ENCODE results near the gene UBE2V1. TPM values are rescaled to one million over a fixed set of nuclear protein-coding genes. Genes with fewer than 3 reads are reported as not detected.
"Not testable (repeated sequence)": the region's sequence is repeated elsewhere in the genome, so short reads cannot be mapped to it uniquely, and the experiment has no call there.

The UBE2V1 gene
- total RNA-seq, 1 donor from 2014 or later: 93.4 TPM

DNA sequence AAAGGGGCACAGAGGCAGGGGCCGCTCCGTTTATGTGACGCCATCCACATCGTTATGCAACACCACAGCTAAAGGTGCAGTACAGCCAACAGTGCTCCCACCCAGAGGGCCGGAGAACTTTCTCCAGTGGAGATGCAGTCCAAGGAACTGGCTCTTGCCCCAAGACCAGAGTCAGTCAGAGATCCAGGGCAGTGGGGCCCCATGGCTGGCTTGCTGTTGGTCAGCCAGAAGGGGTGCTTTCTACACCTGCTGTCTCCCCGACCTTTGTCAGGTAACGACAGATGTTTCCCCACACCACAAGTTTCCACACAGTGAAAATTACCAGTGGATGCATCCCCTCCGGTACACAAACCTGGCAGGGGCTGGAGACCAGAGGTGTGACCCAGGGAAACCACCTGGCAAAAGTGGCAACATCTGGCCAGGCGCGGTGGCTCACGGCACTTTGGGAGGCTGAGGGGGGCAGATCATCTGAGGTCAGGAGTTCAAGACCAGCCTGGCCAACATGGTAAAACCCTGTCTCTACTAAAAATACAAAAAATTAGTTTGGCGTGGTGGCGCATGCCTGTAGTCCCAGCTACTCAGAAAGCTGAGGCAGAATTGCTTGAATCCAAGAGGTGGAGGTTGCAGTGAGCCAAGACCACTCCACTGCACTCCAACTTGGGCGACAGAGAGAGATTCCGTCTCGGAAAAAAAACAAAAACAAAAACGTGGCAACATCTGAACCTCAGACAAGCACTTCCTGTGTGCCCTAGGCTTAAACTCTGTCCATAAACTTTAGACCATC lies 34.9 kb downstream of the UBE2V1 start:
- peak; percentile 50 for ATAC-seq
- DNase-seq (ENCODE audit: low spot score): peak; percentile 57

DNA sequence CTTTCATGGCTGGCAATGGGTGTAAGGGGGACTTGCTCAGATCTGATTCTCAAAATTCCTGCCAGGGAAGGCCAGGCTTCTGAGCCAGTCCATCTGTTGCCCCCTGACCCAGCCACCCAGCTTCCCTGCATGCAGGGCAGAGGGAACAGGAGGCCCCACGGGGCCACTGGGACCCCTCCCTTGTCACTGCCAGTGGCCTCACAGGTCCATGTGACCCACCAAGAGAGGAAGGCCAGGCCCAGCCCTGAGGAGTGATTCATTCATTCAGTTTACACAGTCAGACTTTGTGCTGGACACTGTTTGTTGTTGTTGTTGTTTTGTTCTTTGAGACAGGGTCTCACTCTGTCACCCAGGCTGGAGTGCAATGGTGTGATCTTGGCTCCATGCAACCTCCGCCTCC lies 39.5 kb downstream of the UBE2V1 start:
- ATAC-seq (no peak), DNase-seq (ENCODE audit: low spot score) (no peak)
- intact Hi-C loops (cut with DNase I): no loop called here

More for the DNA sequence above, 34.9 kb downstream of the UBE2V1 start:
- intact Hi-C loops (cut with DNase I): no loop called here

DNA sequence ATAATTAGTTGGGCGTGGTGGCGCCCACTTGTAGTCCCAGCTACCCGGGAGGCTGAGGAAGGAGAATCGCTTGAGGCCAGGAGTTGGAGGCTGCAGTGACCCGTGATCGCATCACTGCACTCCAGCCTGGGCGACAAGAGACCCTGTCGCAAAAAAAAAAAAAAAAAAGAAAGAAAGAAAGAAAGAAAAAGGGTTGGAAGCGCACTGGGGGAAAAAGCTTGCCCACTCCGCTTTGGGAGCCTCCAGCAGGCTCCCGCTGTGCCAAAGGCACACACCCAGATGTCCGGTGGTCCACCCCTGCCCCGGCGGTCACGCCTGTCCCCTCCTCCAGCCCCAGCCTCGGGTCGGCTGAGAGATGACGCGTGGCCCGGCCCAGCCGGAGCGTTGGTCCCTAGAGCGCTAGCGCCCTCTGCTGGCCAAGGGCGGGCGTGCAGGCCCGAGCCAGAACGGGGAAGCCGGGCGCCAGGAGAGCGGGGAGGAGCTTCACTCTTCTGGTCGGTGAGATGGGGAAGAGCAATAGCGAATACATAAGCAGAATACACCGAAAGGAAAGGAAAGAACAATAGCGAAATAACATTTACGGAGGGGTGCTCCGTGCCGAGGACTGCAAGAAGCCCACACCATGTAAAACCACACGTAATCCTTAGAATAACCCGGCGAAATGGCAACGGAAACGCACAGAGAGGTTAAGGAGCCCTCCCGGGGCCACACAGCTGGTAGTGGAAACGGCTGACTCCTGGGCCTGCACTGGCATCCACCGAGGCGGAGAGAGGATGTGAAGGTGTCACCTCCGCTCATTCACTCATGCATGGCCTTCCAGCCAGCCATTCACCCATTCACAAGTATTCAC lies 41.7 kb downstream of the UBE2V1 start:
- ATAC-seq (peak; percentile 95), DNase-seq (ENCODE audit: low spot score) (peak; percentile 97)
- intact Hi-C loops (cut with DNase I): loop anchor here (2.0 kb wide), 1 partner anchor 90 kb away; no protein-coding TSS in a partner anchor

DNA sequence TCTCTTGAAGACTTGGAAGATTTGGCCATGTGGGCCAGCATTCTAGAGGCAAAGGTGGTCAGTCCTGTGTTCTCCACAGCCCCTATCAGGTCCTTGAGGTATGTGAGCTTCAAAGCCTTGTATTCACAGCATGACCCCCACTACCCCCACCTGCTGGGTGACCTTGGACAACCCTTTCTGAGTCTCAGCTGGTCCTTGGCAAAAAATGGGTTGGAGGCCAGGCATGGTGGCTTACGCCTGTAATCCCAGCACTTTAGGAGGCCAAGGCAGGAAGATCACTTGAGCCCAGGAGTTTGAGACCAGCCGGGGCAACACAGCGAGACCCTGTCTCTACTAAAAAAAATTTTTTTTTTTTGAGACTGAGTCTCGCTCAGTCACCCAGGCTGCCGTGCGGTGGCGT lies 42.6 kb downstream of the UBE2V1 start:
- DNase-seq (ENCODE audit: low spot score) (no peak), ATAC-seq (no peak)
- intact Hi-C loops (cut with DNase I): loop anchor here (2.0 kb wide), 1 partner anchor 90 kb away; no protein-coding TSS in a partner anchor

DNA sequence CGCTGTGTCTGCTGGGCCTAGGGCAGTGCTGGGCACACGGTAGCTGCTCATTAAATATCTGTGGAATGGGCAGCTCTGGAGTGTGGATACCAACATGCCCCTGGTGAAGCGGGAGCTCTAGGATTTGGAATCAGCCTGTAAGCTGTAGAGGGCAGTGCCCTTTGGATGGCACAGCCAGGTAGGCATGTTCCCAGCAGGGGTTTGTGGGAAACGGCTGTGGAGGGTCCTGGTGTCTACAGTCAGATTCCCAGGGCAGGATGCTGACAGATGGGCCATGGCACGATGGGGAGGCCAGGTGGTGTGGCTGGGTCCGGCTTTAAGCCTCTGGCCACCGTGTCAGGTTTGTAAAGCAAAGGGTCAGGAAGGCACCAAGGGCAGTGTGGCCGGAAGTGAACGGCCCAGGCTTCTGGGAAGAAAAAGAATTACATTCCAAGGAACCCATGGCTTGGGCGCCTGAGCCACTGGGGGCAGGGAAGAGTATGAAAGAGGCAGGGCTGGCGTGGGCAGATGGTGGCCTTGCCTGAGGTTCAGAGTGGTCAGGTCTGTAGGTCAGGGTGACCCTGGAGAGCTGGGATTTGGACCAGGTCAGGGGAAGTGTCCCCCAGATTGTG lies 44.8 kb downstream of the UBE2V1 start:
- no peak for ATAC-seq
- intact Hi-C loops (cut with DNase I): no loop called here
- no peak for DNase-seq (ENCODE audit: low spot score)

DNA sequence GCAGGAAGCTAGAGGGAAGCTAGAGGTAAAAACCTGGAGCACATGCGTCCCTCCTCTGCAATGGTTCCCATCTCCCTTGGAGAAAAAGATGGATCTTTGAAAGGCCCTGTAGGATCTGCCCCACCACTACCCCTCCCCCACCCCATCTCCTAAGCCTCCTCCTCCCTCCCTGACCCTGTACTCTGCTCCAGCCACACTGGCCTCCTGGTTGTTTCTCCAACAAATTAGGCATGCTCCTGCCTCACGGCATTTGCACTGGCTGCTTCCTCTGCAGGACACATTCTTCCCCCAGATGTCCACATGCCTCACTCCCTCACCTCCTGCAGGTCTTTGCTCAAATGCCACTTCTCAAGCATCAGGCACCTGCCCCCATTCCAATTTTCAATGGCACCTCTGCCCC lies 45.5 kb downstream of the UBE2V1 start:
- ATAC-seq: no peak
- intact Hi-C loops (cut with DNase I): no loop called here
- no peak for DNase-seq (ENCODE audit: low spot score)

DNA sequence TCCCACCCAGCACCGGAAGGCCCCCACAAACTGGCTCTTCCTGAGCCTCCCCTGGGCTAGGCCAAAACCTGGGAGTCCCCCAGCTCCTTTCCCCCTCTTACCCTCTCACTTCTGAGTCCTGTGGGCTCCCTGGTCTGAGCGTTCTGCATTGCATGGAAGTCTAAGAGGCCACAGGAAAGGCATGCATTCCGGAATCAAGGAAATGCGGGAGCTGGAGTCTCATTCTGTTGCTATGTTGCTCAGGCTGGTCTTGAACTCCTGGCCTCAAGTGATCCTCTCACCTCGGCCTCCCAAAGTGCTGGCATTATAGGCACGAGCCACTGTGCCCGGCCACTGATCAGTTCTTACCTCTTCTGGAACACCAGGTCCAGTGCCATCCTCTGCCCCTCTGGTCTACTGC lies 45.9 kb downstream of the UBE2V1 start:
- intact Hi-C loops (cut with DNase I): no loop called here

DNA sequence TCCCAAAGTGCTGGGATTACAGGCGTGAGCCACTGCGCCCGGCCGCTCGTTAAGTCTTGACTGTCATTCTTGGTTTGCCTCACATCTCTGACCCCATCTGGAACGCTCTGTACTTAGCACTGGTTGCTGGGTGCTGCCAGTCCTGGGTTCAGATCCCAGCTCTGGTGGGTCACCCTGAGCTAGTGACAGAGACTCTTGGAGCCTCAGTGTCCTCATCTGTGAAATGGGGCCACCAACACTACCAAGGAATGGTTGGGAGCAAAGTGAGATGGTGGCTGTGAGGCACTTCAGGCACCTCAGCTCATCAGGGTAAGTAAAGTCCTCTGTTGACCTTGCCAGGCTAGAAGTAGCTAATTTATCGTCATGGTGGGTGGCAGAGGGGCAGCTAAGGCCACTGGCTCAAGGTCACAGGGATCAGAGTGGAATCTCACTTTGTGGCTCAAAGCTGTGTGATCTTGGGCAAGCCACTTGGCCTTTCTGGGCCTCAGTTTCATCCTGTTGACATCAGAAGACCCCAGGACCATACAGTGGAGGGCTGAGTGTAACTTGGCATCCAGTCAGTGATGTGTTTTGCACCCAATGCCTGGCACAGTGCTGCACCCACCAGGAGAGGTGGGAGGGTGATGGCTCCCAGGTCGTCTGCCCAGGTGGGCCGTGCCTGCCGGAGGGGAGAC lies 46.7 kb downstream of the UBE2V1 start:
- DNase-seq (ENCODE audit: low spot score) (no peak), ATAC-seq (no peak)
- intact Hi-C loops (cut with DNase I): no loop called here

More for the DNA sequence above, 45.9 kb downstream of the UBE2V1 start:
- DNase-seq (ENCODE audit: low spot score): no peak
- no peak for ATAC-seq

DNA sequence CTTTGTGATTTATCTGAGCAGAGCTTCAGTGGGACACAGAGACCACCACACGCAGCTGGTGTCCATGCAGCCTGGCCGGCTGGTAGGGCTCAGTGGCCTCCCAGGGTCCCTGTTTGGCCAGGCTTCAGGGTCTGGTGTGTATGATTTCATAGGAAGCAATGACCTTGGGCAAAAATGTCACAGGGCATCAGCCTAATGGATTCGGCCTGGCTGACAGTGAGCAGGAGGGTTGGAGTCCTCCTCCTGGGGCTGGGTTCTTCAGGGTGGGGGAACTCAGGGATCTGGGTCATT lies 47.7 kb downstream of the UBE2V1 start:
- DNase-seq (ENCODE audit: low spot score): no peak
- no peak for ATAC-seq
- intact Hi-C loops (cut with DNase I): no loop called here

DNA sequence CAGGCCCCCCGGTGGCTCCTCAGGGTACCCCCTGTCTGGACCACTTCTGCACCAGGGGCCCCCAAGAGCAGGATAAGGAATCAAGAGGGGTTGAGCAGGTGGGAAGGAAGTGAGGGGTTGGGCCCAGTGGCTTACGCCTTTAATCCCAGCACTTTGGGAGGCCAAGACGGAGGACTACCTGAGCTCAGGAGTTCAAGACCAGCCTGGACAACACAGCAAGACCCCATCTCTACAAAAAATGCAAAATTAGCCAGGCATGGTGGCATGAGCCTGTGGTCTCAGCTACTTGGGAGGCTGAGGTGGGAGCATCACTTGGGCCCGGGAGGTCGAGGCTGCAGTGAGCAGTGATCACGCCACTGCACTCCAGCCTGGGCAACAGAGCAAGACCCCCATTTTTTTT lies 49.2 kb downstream of the UBE2V1 start:
- ATAC-seq; DNase-seq (ENCODE audit: low spot score); intact Hi-C loops (cut with DNase I): not testable (repeated sequence)

DNA sequence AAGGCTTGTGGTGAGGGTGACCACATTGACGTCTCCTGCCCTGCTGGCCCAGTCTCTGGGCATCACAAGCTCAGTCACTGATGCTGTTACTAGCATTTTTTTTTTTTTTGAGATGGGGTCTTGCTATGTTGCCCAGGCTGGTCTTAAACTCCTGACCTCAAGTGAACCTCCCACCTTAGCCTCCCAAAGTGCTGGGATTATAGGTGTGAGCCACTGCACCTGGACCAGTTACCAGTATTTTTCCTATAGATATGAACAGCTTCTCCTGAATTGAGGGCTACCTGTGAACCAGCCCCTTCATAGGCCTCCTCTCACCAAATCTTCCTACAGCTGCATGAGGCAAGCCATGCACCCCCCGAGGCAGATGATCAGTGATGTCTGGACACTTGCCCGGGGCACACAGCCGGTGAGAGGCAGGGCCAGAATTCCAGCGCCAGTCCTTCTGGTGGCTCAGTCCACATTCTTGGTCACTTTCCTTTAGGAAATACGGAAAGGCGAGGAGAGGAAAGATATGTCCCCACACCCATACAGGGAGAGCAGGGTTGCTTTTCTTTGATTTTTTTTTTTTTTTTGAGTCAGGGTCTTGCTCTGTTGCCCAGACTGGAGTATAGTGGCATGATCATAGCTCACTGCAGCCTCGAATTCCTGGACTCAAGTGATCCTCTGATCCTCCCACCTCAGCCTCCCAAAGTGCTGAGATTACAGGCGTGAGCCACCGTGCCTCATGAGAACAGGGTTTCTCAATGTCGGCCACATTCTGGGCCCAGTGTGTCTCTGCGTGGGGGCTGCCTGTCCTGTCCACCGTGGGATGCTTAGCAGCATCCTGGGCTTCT lies 50.7 kb downstream of the UBE2V1 start:
- ATAC-seq: no peak
- no peak for DNase-seq (ENCODE audit: low spot score)
- intact Hi-C loops (cut with DNase I): no loop called here

DNA sequence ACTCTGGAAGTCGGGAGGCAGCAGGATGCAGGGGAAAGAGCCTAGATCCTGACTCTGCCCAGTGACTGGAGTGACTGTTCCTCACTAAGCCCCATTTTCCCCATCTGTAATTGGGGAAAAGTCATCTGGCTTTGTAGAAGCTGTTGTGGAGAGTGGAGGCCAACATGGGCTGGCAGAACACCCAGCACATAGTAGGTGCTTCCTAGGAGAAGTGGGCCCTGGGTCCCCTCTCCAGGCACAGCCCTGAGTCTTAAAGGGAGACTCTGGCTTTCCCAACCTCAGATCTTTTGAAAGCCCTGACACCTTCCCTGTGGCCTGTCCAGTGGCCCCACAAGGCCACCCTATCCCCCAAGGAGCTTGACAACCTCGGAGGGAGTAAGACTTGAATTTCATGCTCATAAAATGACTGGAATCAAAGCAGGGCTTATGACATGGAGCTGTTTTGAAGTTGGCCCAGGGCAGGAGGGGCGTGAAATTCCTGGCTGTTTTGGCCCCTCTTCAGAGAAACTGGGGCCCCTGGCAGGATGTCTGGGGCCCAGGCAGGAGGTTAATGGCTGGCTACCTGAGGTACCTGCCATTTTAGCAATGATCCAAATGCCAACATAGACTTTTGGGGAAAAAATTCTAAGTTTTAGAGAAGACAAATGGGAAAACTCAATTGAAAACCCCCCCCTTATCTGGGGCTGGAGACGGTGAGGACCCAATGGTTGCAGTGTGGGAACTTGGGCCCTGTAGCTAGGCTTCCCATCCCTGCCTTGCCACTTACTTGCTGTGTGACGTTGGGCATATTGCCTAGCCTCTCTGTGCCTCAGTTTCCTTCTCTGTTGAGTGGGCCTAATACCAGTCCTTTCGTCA lies 51.6 kb downstream of the UBE2V1 start:
- intact Hi-C loops (cut with DNase I): no loop called here
- no peak for ATAC-seq

DNA sequence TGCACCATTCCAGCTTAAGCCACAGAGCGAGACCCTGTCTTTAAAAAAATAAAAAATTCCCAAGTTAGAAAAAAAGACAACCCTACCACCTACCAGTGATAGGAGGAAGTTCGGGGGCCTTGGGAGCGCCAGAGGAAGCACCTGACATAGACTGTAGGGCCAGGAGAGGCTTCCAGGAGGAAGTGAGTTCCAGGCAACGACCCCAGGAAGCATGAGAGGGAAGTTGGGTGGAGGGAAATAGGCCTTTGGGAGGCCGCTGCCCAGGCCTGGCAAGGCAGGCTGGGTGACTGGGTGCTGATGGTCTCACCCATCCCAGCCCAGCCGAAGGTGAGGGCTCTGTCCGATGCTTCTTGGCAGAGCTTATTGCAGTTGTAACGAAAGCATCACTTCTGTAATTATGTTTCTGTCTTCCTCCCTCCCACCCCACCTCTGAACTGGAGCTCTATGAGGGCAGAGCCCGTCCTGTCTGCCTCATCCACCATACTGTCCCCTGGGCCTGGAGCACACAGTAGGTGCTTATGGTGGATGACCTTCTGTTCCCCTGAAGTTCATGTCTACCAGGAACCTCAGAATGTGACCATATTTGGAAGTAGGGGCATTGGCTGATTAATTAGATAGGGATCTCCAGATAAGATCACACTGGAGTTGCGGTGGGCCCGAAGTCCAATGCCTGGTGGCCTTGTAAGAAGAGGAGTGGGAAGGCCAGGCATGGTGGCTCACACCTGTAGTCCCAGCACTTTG lies 54.1 kb downstream of the UBE2V1 start:
- DNase-seq (ENCODE audit: low spot score): no peak
- ATAC-seq: no peak
- intact Hi-C loops (cut with DNase I): no loop called here

More for the DNA sequence above, 51.6 kb downstream of the UBE2V1 start:
- no peak for DNase-seq (ENCODE audit: low spot score)

DNA sequence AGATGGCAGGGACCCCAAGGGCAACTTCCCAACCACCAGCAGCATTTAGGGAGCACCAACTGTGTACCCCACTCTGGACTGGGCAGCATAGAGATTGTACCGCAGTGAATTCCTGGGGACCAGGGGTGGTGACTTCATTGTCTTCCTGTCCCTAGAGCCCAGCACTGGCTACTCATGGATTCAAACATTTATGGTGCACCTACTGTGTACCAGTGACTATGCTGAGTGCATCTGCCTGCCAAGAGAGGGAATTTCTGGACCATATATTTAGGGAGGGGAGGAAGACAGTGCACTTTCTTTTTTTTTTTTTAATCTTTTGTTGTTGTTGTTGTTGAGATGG lies 55.3 kb downstream of the UBE2V1 start:
- ATAC-seq: no peak
- DNase-seq (ENCODE audit: low spot score): no peak
- intact Hi-C loops (cut with DNase I): no loop called here

DNA sequence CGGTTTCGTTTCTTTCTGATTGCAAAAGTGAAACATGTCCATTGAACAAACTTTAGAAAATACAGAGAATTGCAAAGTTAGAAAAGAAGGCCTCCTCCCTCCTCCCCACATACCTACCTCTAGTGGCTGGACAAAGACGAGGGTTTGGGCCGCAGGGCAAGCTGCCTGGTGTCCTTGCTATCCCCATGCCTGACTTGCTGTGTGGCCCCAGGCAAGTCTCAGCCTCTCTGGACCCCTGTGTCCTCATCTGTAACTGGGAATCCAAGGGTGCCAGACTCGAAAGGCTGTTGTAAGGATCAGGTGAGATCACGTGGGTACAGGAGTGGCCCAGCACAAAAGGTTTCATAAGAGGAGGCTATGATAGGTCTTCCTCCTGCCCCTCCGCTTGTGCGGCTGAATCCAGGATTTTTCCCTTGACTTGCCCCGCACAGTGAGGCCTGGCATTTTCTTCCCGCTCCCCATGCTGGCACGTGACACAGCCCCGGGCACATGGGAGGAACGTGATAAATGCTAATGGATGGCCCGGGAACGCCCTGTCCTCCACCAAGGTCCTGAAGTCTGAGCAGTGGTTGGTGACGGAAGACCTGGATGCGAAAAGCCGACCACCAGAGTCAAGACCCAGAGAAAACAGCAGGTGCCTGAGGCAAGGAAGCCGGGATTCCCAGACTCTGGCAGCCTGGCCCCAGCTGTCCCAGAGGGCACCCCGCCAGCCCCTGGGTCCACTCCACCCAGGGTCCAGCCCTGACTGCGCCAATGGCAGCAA lies 55.8 kb downstream of the UBE2V1 start:
- DNase-seq (ENCODE audit: low spot score) (no peak), ATAC-seq (no peak)
- intact Hi-C loops (cut with DNase I): no loop called here

DNA sequence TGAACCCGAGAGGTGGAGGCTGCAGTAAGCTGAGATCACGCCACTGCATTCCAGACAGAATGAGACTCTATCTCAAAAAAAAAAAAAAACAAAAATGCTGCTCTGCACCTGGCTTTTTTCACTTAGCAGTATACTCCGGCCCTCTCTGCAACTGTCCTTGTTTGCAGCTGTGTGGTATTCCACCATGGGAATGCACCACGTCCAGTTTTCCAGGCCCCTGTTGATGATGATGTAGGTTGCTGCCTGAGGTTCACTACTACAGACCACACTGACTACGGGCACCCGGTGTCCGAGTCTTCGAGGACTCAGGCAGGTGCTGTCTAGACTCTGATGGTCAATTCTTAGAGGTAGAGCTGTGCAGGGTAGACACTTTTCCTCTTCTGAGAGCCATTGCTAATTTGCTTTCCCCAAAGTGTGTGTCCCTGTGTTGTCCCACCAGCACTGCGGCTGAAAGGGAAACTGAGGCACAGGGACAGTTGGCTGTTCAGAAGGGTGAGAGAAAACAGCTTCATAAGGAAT lies 56.5 kb downstream of the UBE2V1 start:
- ATAC-seq (no peak), DNase-seq (ENCODE audit: low spot score) (no peak)
- intact Hi-C loops (cut with DNase I): no loop called here
